Liver (tissue), 9 donors: ENCODE data around the gene IHH. TPM values are rescaled to one million over a fixed set of nuclear protein-coding genes. Genes with fewer than 3 reads are reported as not detected.

Experiments used
- DNase-seq: peaks from one replicate; pipeline ENCODE4 v3.0.0-alpha.2; 2017; ENCODE audit warnings: low spot score
- H3K27ac ChIP-seq, 2 donors: one replicate each; pipeline ENCODE4 v1.7.0; 2013; ENCODE audit warnings: inconsistent platforms in 2 of 2, low read length in 2 of 2, control low read depth in 1 of 2, low read depth in 1 of 2, mild to moderate bottlenecking in 1 of 2
- H3K27me3 ChIP-seq, 4 donors: one replicate each; pipeline versions ENCODE4 v1.6.1 to v1.7.0; 2013; ENCODE audit warnings: low read length in 3 of 4, inconsistent platforms in 1 of 4, mild to moderate bottlenecking in 1 of 4, moderate library complexity in 1 of 4; ENCODE audit not compliant: control insufficient read depth in 4 of 4, insufficient read depth in 4 of 4
- H3K36me3 ChIP-seq, 4 donors: one replicate each; pipeline versions ENCODE4 v1.6.1 to v1.7.0; 2013; ENCODE audit warnings: low read length in 3 of 4, mild to moderate bottlenecking in 3 of 4, low read depth in 1 of 4, moderate library complexity in 1 of 4; ENCODE audit not compliant: control insufficient read depth in 4 of 4, insufficient read depth in 3 of 4
- H3K4me1 ChIP-seq, 4 donors: one replicate each; pipeline versions ENCODE4 v1.6.1 to v1.7.0; 2013; ENCODE audit warnings: low read length in 3 of 4, mild to moderate bottlenecking in 3 of 4, moderate library complexity in 1 of 4; ENCODE audit not compliant: control insufficient read depth in 4 of 4, insufficient read depth in 4 of 4
- H3K4me3 ChIP-seq, 3 donors: one replicate each; pipeline versions ENCODE4 v1.6.1 to v1.7.0; 2013; ENCODE audit warnings: low read length in 3 of 3, control low read depth in 1 of 3, low read depth in 1 of 3, mild to moderate bottlenecking in 1 of 3
- H3K9ac ChIP-seq, 2 donors: one replicate each; pipeline ENCODE4 v1.7.0; 2013; ENCODE audit warnings: low read length in 2 of 2, mild to moderate bottlenecking in 2 of 2, moderate library complexity in 2 of 2, control low read depth in 1 of 2, low read depth in 1 of 2
- H3K9me3 ChIP-seq, 4 donors: one replicate each; pipeline versions ENCODE4 v1.6.1 to v1.7.0; 2013; ENCODE audit warnings: low read length in 3 of 4; ENCODE audit not compliant: control insufficient read depth in 4 of 4
- ATF3 ChIP-seq: IDR thresholded peaks from 2 replicates; pipeline ENCODE4 v1.6.1; 2016; ENCODE audit warnings: antibody characterized with exemption
- CTCF ChIP-seq: fragments of 150-350 bp; IDR thresholded peaks from 2 replicates; pipeline ENCODE4 v1.5.1; 2017; ENCODE audit warnings: improper control_type of control experiment, low read depth, low read length; ENCODE audit not compliant: missing input control
- EGR1 ChIP-seq, 2 donors: IDR thresholded peaks; 2 replicates each; pipeline ENCODE4 v1.6.1; 2016 to 2018; ENCODE audit warnings: antibody characterized with exemption in 2 of 2, low read depth in 2 of 2
- FOXA1 ChIP-seq: IDR thresholded peaks from 2 replicates; pipeline ENCODE4 v1.6.1; 2016; ENCODE audit warnings: antibody characterized with exemption
- FOXA2 ChIP-seq: IDR thresholded peaks from 2 replicates; pipeline ENCODE4 v1.6.1; 2016; ENCODE audit warnings: antibody characterized with exemption
- GABPA ChIP-seq, 2 donors: IDR thresholded peaks in 1 of 2; conservative IDR thresholded peaks in 1 of 2; 2 replicates each; pipeline ENCODE4 v1.6.1; 2016; ENCODE audit warnings: antibody characterized with exemption in 2 of 2, mild to moderate bottlenecking in 1 of 2, moderate library complexity in 1 of 2
- HNF4A ChIP-seq, 2 donors: conservative IDR thresholded peaks; 2 replicates each; pipeline ENCODE4 v1.6.1; 2016; ENCODE audit warnings: antibody characterized with exemption in 2 of 2, mild to moderate bottlenecking in 2 of 2
- HNF4G ChIP-seq: IDR thresholded peaks from 2 replicates; pipeline ENCODE4 v1.6.1; 2016; ENCODE audit warnings: antibody characterized with exemption
- JUND ChIP-seq, 2 donors: IDR thresholded peaks; 2 replicates each; pipeline ENCODE4 v1.6.1; 2016; ENCODE audit warnings: antibody characterized with exemption in 2 of 2
- MAX ChIP-seq: IDR thresholded peaks from 2 replicates; pipeline ENCODE4 v1.6.1; 2016; ENCODE audit warnings: antibody characterized with exemption
- NR2F2 ChIP-seq: IDR thresholded peaks from 2 replicates; pipeline ENCODE4 v1.6.1; 2016; ENCODE audit warnings: antibody characterized with exemption
- RAD21 ChIP-seq, 2 donors: IDR thresholded peaks; 2 replicates each; pipeline ENCODE4 v1.6.1; 2016; ENCODE audit warnings: antibody characterized with exemption in 2 of 2, mild to moderate bottlenecking in 2 of 2
- REST ChIP-seq: IDR thresholded peaks from 2 replicates; pipeline ENCODE4 v1.6.1; 2016; ENCODE audit warnings: antibody characterized with exemption, mild to moderate bottlenecking
- RXRA ChIP-seq, 2 donors: IDR thresholded peaks; 2 replicates each; pipeline ENCODE4 v1.6.1; 2017 to 2018; ENCODE audit warnings: antibody characterized with exemption in 2 of 2, mild to moderate bottlenecking in 1 of 2
- SP1 ChIP-seq: IDR thresholded peaks from 2 replicates; pipeline ENCODE4 v1.6.1; 2018; ENCODE audit warnings: antibody characterized with exemption, mild to moderate bottlenecking
- TAF1 ChIP-seq: conservative IDR thresholded peaks from 2 replicates; pipeline ENCODE4 v1.6.1; 2016; ENCODE audit warnings: antibody characterized with exemption, mild to moderate bottlenecking
- YY1 ChIP-seq: IDR thresholded peaks from 2 replicates; pipeline ENCODE4 v1.6.1; 2016; ENCODE audit warnings: antibody characterized with exemption, mild to moderate bottlenecking
- ZBTB33 ChIP-seq: IDR thresholded peaks from 2 replicates; pipeline ENCODE4 v1.6.1; 2016; ENCODE audit warnings: antibody characterized with exemption
- WGBS: extraction: QIAGEN DNeasy Blood & Tissue Kit; methylation state at CpG from one replicate; pipeline ENCODE4 v1.1.7; 2013; 5-methylcytosine and 5-hydroxymethylcytosine counted together
- polyA plus RNA-seq, 2 donors: library from polyadenylated mRNA; stranded (reverse) in 1 of 2; unstranded in 1 of 2; fragments of 200-250 nt in 1 of 2; fragments of >200 nt in 1 of 2; fragmentation: Nextera tagmentation in 1 of 2; extraction: Ambion mirVana in 1 of 2; gene quantifications; one replicate each; pipeline versions ENCODE4 v1.2.1 to v1.2.3, GENCODE V29; 2013 to 2015
- total RNA-seq, 2 donors: library from RNA; depleted of rRNA; stranded (reverse); fragments of >200 nt; gene quantifications; one replicate each; pipeline ENCODE4 v1.2.3, GENCODE V29; 2014
- donor health status: healthy.
- donor health status: healthy.
- donor health status: healthy.
- donor health status: healthy.
- donor health status: healthy.

Gene IHH
- total and polyA plus RNA-seq, 4 donors: 0.51 to 2.4 (median 0.79) TPM

- no peaks in the 10 kb centered on the region for H3K36me3 ChIP-seq
- no peaks in the 10 kb centered on the region for H3K9me3 ChIP-seq
- no peak overlapping the region for H3K4me3 ChIP-seq
- H3K27ac ChIP-seq: no peak overlapping the region
- TF ChIP-seq CTCF: no peak
- no peak for TF ChIP-seq REST
- no peak for TF ChIP-seq SP1
- no peak for TF ChIP-seq HNF4G
- no peak for TF ChIP-seq EGR1 (IDR thresholded peaks at IDR 0.05; ENCODE audit: low read depth in 2 of 2)
- no peak for TF ChIP-seq RAD21 (IDR thresholded peaks at IDR 0.05)
- TF ChIP-seq NR2F2: no peak
- no peak for TF ChIP-seq YY1
- no peak for TF ChIP-seq HNF4A (conservative IDR thresholded peaks at IDR 0.05)
- TF ChIP-seq RXRA (IDR thresholded peaks at IDR 0.05): no peak
- H3K9ac ChIP-seq: no peak overlapping the region
- no peak for DNase-seq
- no peaks in the 10 kb centered on the region for H3K4me1 ChIP-seq
- no peaks in the 10 kb centered on the region for H3K27me3 ChIP-seq
- 88% methylated on average over 7 of the region's 7 CpGs for WGBS
These were observed 33.8 kb downstream of the IHH start for GRCh38 chr2:219026946-219027345.

- WGBS: 87% methylated on average over 18 of the region's 18 CpGs
- H3K4me3 ChIP-seq: no peak overlapping the region
- no peak overlapping the region for H3K27ac ChIP-seq
- TF ChIP-seq FOXA1 (no peak), YY1 (no peak), HNF4G (no peak), RXRA (IDR thresholded peaks at IDR 0.05) (no peak), MAX (no peak), ATF3 (no peak), RAD21 (IDR thresholded peaks at IDR 0.05) (no peak), REST (no peak), FOXA2 (no peak), SP1 (no peak), ZBTB33 (no peak), TAF1 (no peak), JUND (IDR thresholded peaks at IDR 0.05) (no peak), NR2F2 (no peak), EGR1 (IDR thresholded peaks at IDR 0.05; ENCODE audit: low read depth in 2 of 2) (no peak), GABPA (IDR thresholded peaks at IDR 0.05 in 1 of 2, conservative IDR thresholded peaks at IDR 0.05 in 1 of 2) (no peak), HNF4A (conservative IDR thresholded peaks at IDR 0.05) (no peak)
- H3K27me3 ChIP-seq: no peaks in the 10 kb centered on the region
- H3K4me1 ChIP-seq: no peaks in the 10 kb centered on the region
- no peaks in the 10 kb centered on the region for H3K36me3 ChIP-seq
- H3K9ac ChIP-seq: no peak overlapping the region
- no peaks in the 10 kb centered on the region for H3K9me3 ChIP-seq
- no peak for DNase-seq
These were observed 34.8 kb downstream of the IHH start for GRCh38 chr2:219025637-219026585.
